ENCODE results near the gene BMPR2. TPM values are rescaled to one million over a fixed set of nuclear protein-coding genes. Genes with fewer than 3 reads are reported as not detected.
"Not testable (repeated sequence)": the region's sequence is repeated elsewhere in the genome, so short reads cannot be mapped to it uniquely, and the experiment has no call there.

BMPR2 gene
- total RNA-seq = 86.4 TPM

- DNase-seq = peak; percentile 79
Measured at GRCh38 chr2:202375609-202376408, at the start of gene BMPR2. Gene BMPR2 (plus strand): TSS chr2:202376327. CDS start chr2:202377475, 1,148 bp downstream.

GRCh38 chr2:202327858-202328257 lies 48.3 kb upstream of the BMPR2 start:
- no peak for DNase-seq

GRCh38 chr2:202335791-202336467 lies 40.2 kb upstream of the BMPR2 start:
- DNase-seq = no peak

GRCh38 chr2:202337151-202337550 lies 39.0 kb upstream of the BMPR2 start:
- DNase-seq = no peak

GRCh38 chr2:202337706-202338346 lies 38.3 kb upstream of the BMPR2 start:
- DNase-seq = no peak

GRCh38 chr2:202339071-202339870 lies 36.9 kb upstream of the BMPR2 start:
- no peak for DNase-seq

- DNase-seq = no peak
Measured at GRCh38 chr2:202344178-202344577, 31.9 kb upstream of the BMPR2 start.

GRCh38 chr2:202346180-202346579 lies 29.9 kb upstream of the BMPR2 start:
- no peak for DNase-seq

GRCh38 chr2:202353430-202353829 lies 22.7 kb upstream of the BMPR2 start:
- no peak for DNase-seq

GRCh38 chr2:202355993-202356505 lies 20.1 kb upstream of the BMPR2 start:
- DNase-seq = no peak

GRCh38 chr2:202358924-202359323 lies 17.2 kb upstream of the BMPR2 start:
- DNase-seq = not testable (repeated sequence)

- DNase-seq = no peak
Measured at GRCh38 chr2:202360646-202361045, 15.5 kb upstream of the BMPR2 start.

GRCh38 chr2:202361108-202361507 lies 15.0 kb upstream of the BMPR2 start:
- no peak for DNase-seq

- no peak for DNase-seq
Measured at GRCh38 chr2:202373490-202373889, 2.6 kb upstream of the BMPR2 start.

GRCh38 chr2:202374383-202374782 lies 1.7 kb upstream of the BMPR2 start:
- not testable (repeated sequence) for DNase-seq

- DNase-seq = peak; percentile 50
Measured at GRCh38 chr2:202375033-202375608, 1.0 kb upstream of the BMPR2 start.

- peak; percentile 72 for DNase-seq
Measured at GRCh38 chr2:202376460-202377206, 506 bp downstream of the BMPR2 start.

GRCh38 chr2:202377207-202377761 lies 1.2 kb downstream of the BMPR2 start:
- peak; percentile 13 for DNase-seq

GRCh38 chr2:202378001-202378400 lies 1.9 kb downstream of the BMPR2 start:
- DNase-seq = no peak

- no peak for DNase-seq
Measured at GRCh38 chr2:202378662-202379358, 2.7 kb downstream of the BMPR2 start.

Data from occipital lobe (tissue), 2 donors.